Germinal center (tissue), 1 donor: ENCODE data around the gene NEB.

ENCODE experiments used
- DNase-seq: peaks from one replicate; pipeline ENCODE4 v3.0.0; 2012; ENCODE audit warnings: mixed read lengths, low spot score

Gene NEB

GRCh38 chr2:151695778-151696177 is 38.5 kb downstream of the NEB start:
- no peak for DNase-seq

GRCh38 chr2:151691631-151692030 is 42.6 kb downstream of the NEB start:
- DNase-seq, result no peak

- no peak for DNase-seq
These were observed 45.6 kb downstream of the NEB start for GRCh38 chr2:151688719-151689118.

- no peak for DNase-seq
These were observed 51.7 kb downstream of the NEB start for GRCh38 chr2:151682459-151683003.

- no peak for DNase-seq
These were observed 53.2 kb downstream of the NEB start for GRCh38 chr2:151681051-151681450.

GRCh38 chr2:151679994-151680393 is 54.3 kb downstream of the NEB start:
- no peak for DNase-seq

- DNase-seq, result no peak
These were observed 55.4 kb downstream of the NEB start for GRCh38 chr2:151678849-151679248.

GRCh38 chr2:151673016-151673415 is 61.3 kb downstream of the NEB start:
- no peak for DNase-seq

GRCh38 chr2:151672277-151672676 is 62.0 kb downstream of the NEB start:
- no peak for DNase-seq

GRCh38 chr2:151670846-151671597 is 63.3 kb downstream of the NEB start:
- DNase-seq, result no peak

- no peak for DNase-seq
These were observed 63.9 kb downstream of the NEB start for GRCh38 chr2:151670346-151670745.

- no peak for DNase-seq
These were observed 64.6 kb downstream of the NEB start for GRCh38 chr2:151669585-151670081.

GRCh38 chr2:151668737-151669136 is 65.5 kb downstream of the NEB start:
- DNase-seq, result no peak

- DNase-seq, result no peak
These were observed 68.3 kb downstream of the NEB start for GRCh38 chr2:151665959-151666358.

GRCh38 chr2:151664520-151664919 is 69.8 kb downstream of the NEB start:
- no peak for DNase-seq

- no peak for DNase-seq
These were observed 72.7 kb downstream of the NEB start for GRCh38 chr2:151661625-151662024.

GRCh38 chr2:151658081-151658480 is 76.2 kb downstream of the NEB start:
- no peak for DNase-seq

GRCh38 chr2:151657667-151658076 is 76.6 kb downstream of the NEB start:
- DNase-seq, result no peak

GRCh38 chr2:151655663-151656398 is 78.4 kb downstream of the NEB start:
- DNase-seq, result no peak

GRCh38 chr2:151654891-151655290 is 79.4 kb downstream of the NEB start:
- DNase-seq, result no peak

GRCh38 chr2:151654085-151654484 is 80.2 kb downstream of the NEB start:
- DNase-seq, result no peak

GRCh38 chr2:151651274-151651673 is 83.0 kb downstream of the NEB start:
- no peak for DNase-seq

GRCh38 chr2:151650456-151650855 is 83.8 kb downstream of the NEB start:
- no peak for DNase-seq
